Activated CD8-positive, alpha-beta memory T cell treated with anti-CD3 and anti-CD28 coated beads for 48 hours (primary cell): ENCODE measurements around the gene MACC1.

Experiments used
- DNase-seq, 3 experiments: peaks; one replicate each; pipeline ENCODE4 v3.0.0-alpha.2; 2020; ENCODE audit warnings: low read depth in 2 of 3, low spot score in 2 of 3

The MACC1 gene

GRCh38 chr7:20183086-20183485 lies 34.1 kb downstream of the MACC1 start:
- DNase-seq = no peak

GRCh38 chr7:20176578-20177242 lies 40.5 kb downstream of the MACC1 start:
- no peak for DNase-seq

GRCh38 chr7:20173828-20174227 lies 43.4 kb downstream of the MACC1 start:
- no peak for DNase-seq

GRCh38 chr7:20172736-20173334 lies 44.3 kb downstream of the MACC1 start:
- DNase-seq = peak in 1 of 3 experiments; percentile 0

- no peak for DNase-seq
Observed at GRCh38 chr7:20170633-20171032, 46.6 kb downstream of the MACC1 start.

- DNase-seq = no peak
Observed at GRCh38 chr7:20165146-20165510, 52.1 kb downstream of the MACC1 start.

- no peak for DNase-seq
Observed at GRCh38 chr7:20164425-20165145, 52.6 kb downstream of the MACC1 start.

GRCh38 chr7:20162665-20163064 lies 54.5 kb downstream of the MACC1 start:
- DNase-seq = no peak

GRCh38 chr7:20159226-20159747 lies 57.9 kb downstream of the MACC1 start:
- no peak for DNase-seq

GRCh38 chr7:20158684-20159083 lies 58.5 kb downstream of the MACC1 start:
- DNase-seq = no peak

GRCh38 chr7:20157456-20157855 lies 59.7 kb downstream of the MACC1 start:
- no peak for DNase-seq

- DNase-seq = no peak
Observed at GRCh38 chr7:20153999-20154398, 63.2 kb downstream of the MACC1 start.

- no peak for DNase-seq
Observed at GRCh38 chr7:20153567-20153966, 63.6 kb downstream of the MACC1 start.

GRCh38 chr7:20152511-20152910 lies 64.7 kb downstream of the MACC1 start:
- DNase-seq = no peak

GRCh38 chr7:20151708-20152456 lies 65.3 kb downstream of the MACC1 start:
- DNase-seq = no peak

- DNase-seq = no peak
Observed at GRCh38 chr7:20146451-20146850, 70.7 kb downstream of the MACC1 start.

GRCh38 chr7:20144801-20145200 lies 72.4 kb downstream of the MACC1 start:
- no peak for DNase-seq

GRCh38 chr7:20141666-20142065 lies 75.5 kb downstream of the MACC1 start:
- no peak for DNase-seq

- DNase-seq = no peak
Observed at GRCh38 chr7:20141002-20141345, 76.2 kb downstream of the MACC1 start.

- DNase-seq = no peak
Observed at GRCh38 chr7:20140291-20141001, 76.7 kb downstream of the MACC1 start.

- DNase-seq = no peak
Observed at GRCh38 chr7:20136647-20137046, 80.5 kb downstream of the MACC1 start.
